ENCODE measurements around the gene SOAT2.
A peak's percentile ranks its signal among the peaks of the same experiment; 100 is the strongest.
"Not testable (repeated sequence)": the region's sequence is repeated elsewhere in the genome, so short reads cannot be mapped to it uniquely, and the experiment has no call there.

Gene SOAT2

DNA sequence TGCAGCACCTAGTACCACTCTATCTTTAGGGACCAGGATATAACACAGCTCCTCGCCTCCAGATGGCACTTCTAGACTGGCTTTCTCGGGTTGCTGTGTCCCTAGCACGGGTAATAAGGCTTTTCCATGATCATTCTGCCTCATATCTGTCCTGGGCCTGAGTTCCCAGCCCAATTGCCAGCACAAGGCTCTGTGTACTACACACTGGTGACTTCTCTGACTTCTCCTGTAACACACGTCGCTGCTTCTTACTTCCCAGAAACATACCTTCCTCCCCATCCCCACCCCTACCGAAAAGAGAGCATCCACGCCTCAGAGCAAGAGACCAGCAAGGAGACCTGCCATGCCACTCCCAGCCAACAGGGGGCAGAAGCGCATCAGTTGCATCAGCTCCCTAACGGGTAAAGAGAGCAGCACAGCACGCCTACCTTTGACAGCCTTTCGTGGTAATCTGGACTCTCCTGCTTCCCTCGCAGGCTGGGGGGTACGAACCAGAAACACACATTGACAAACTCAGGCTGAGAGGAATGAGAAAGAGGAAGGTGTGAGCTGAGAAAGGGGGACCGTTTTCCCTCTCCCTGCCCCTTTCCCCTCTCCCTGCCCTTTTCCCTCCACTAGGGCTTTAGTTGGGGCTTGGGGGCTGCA is 56.0 kb downstream of the SOAT2 start:
- peak; percentile 90 for DNase-seq

DNA sequence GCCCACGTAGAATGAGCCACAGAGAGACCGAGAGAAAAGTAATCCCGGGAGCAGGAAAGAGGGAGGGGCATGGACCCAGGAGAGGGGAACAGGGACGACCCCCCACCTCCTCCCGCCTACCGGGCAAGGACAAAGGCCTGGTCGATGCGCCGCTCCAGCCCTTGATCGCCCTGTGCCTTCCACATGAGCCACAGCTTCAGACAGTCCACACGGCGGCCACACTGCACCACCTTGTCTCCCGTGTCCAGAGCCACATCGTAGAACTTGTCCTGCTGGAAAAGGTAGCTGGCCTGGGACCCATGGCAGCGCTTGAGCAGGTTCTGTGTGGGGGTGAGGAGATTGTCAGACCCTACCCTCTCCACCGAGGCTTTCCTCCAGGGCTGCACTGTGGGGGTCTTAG is 56.7 kb downstream of the SOAT2 start:
- no peak for DNase-seq

DNA sequence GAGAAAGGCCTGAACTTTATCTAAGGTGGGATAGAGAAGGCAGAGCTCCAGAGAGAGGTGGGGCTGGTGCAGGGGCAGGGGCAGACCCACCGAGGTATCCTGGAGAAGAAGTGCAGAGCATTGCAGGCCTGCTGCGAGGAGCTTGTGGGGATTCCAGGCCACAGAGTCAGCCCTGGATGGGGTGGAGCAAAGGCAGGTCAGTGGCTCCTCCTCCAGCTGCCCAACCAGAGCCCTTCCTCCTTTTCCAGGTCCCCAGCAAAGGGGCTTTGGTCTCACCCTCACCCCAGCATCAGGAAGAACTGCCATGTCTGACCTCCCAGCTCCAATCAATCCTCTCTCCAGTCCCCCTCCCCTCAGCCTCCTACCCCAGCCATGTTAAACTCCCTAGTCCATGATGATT is 57.4 kb downstream of the SOAT2 start:
- DNase-seq: no peak

DNA sequence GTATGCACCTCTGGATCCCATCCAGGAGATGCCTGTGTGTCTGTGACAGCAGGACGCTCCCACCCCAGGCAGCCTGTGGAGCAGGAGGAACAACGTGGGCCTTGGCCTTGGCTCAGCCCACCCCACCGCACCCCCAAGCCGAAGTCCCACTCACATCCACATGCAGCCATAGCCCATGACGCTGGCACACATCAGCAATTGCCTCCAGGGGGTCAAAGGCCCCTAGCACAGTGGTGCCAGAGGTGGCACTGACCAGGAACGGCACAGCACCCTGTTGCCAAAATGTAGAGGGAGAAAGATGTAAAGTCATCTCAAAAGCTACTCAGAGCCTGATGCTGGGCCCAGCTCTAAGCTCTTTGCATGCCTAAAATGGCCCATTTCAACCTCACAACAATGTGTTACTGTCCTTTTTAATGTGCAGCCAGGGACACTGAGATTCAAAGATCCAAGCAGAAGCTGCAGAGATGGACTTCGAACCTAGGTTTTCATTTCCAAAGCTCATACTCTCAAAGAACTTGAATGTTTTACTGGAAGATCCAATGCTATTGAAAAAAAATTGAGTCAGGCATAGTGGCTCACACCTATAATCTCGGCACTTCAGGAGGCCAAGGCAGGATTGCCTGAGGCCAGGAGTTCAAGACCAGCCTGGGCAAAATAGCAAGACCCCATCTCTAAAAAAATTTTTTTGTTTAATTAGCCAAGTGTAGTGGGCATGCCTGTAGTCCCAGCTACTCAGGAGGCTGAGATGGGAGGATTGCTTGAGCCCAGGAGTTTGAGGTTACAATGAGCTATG is 58.0 kb downstream of the SOAT2 start:
- DNase-seq: no peak

- not testable (repeated sequence) for DNase-seq
Observed at GRCh38 chr12:53163008-53163407, 59.7 kb downstream of the SOAT2 start.

GRCh38 chr12:53166837-53167236 is 63.6 kb downstream of the SOAT2 start:
- no peak for DNase-seq

GRCh38 chr12:53169644-53170043 is 66.4 kb downstream of the SOAT2 start:
- no peak for DNase-seq

- no peak for DNase-seq
Observed at GRCh38 chr12:53170215-53170614, 66.9 kb downstream of the SOAT2 start.

- DNase-seq: no peak
Observed at GRCh38 chr12:53170876-53171724, 67.8 kb downstream of the SOAT2 start.

DNA sequence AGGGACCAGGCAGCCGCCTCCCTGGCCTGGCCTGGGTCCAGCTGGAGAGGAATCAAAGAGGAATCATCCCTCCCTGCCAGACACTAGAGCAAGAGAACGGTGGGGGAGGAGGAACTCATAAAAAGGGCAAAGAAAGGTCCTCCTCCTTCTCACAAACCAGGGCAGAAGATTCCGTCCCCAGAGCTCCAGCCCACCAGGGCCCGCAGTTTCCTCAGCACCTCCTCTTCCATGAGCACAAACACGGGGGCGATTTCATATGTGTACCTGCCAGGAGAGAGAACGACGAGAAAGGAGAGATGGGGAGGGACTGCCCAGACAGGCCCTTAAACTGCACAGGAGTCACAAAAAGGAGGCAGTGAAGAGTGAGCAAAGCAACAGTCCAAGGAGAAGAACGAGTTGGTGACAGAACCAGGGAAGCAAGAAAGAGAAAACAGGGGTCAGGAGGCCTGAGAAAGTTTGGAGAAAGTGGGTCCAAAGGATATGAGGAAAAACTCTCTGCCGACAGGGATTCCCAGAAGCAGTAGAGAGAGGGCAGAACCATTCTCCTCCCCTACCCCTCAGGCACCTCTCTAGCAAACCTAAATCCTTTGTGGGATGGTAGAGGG is 68.5 kb downstream of the SOAT2 start:
- no peak for DNase-seq

DNA sequence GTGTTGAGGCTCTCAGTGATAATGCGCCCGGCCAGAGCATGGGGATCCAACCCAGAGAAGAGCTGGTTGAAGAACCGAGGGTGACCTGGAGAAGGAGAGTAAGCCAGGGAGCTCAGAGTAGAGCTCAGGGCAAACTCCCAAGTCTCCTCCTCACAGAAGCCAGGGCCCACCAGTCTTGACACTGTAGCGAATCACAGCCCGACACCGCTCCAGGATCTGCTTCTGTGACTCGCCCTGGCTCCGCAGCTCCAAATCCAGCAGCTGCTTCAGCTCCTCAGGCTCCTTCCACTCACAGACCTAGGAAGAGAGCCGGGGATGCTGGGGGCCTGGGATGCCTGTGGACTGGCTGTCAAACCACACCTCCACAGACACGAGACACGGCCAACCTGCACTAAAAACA is 69.1 kb downstream of the SOAT2 start:
- no peak for DNase-seq

DNA sequence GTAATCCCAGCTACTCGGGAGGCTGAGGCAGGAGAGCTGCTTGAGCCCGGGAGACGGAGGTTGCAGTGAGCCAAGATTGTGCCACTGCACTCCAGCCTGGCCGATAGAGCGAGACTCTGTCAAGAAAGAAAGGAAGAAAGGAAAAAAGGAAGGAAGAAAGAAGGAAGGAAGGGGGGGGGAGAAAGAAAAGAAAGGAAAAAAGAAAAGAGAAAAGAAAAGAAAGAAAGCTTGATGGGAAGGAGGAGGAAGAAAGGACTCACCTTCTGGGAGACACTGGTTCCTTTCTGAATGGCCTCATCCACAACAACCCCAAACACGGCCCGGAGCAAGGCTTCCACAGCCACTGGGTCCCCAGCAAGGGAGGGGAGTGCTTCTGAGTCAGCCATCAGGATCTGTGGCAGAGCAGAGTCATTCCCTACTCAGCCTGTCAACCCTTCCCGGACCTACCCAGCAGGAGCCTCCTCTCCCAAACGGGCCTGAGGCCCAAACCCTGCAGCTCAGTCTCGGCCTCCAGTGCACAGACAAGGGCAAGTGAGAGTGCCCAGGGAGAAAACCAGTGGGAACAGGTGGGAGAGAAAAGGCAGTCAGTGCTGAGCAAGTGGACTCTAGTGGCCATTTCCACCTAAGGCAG is 69.9 kb downstream of the SOAT2 start:
- no peak for DNase-seq

Measured in DMS53 (cell line).